Left hindlimb (tissue), 1 donor: ENCODE data around the gene NDOR1.

ENCODE experiments used
- DNase-seq: peaks from one replicate; pipeline ENCODE4 v3.0.0-alpha.2; 2018

The NDOR1 gene

GRCh38 chr9:137266162-137266527, 60.6 kb downstream of the NDOR1 start:
- no peak for DNase-seq
